H9 (cell line): ENCODE results near the gene CLASP2. TPM values are rescaled to one million over a fixed set of nuclear protein-coding genes. Genes with fewer than 3 reads are reported as not detected.
"Not testable (repeated sequence)": the region's sequence is repeated elsewhere in the genome, so short reads cannot be mapped to it uniquely, and the experiment has no call there.

ENCODE experiments used
- DNase-seq: peaks from one replicate; pipeline ENCODE4 v3.0.0-alpha.2; 2017
- H2AFZ ChIP-seq: one replicate; pipeline ENCODE4 v1.6.1; 2013; ENCODE audit warnings: mild to moderate bottlenecking, low read length, control low read depth, moderate library complexity
- H2AK5ac ChIP-seq: 2 replicates; pipeline ENCODE4 v1.6.1; 2013; ENCODE audit warnings: low read length, control low read depth, mixed read lengths; ENCODE audit not compliant: insufficient read length
- H2BK120ac ChIP-seq: one replicate; pipeline ENCODE4 v1.6.1; 2013; ENCODE audit warnings: low read depth, mild to moderate bottlenecking, low read length, control low read depth, inconsistent platforms; ENCODE audit not compliant: poor library complexity, severe bottlenecking
- H2BK12ac ChIP-seq: 2 replicates; pipeline ENCODE4 v1.6.1; 2013; ENCODE audit warnings: low read length, control low read depth, mixed read lengths, low read depth; ENCODE audit not compliant: insufficient read length
- H2BK15ac ChIP-seq: 2 replicates; pipeline ENCODE4 v1.6.1; 2013; ENCODE audit warnings: low read depth, low read length, control low read depth
- H2BK20ac ChIP-seq: one replicate; pipeline ENCODE4 v1.6.1; 2013; ENCODE audit warnings: low read depth, mild to moderate bottlenecking, low read length, control low read depth, inconsistent platforms; ENCODE audit not compliant: poor library complexity, severe bottlenecking
- H2BK5ac ChIP-seq: 2 replicates; pipeline ENCODE4 v1.6.1; 2013; ENCODE audit warnings: low read length, control low read depth, mixed read lengths; ENCODE audit not compliant: insufficient read length
- H3K14ac ChIP-seq: 2 replicates; pipeline ENCODE4 v1.6.1; 2013; ENCODE audit warnings: low read length, control low read depth; ENCODE audit not compliant: insufficient read depth
- H3K18ac ChIP-seq: 2 replicates; pipeline ENCODE4 v1.6.1; 2013; ENCODE audit warnings: low read depth, mild to moderate bottlenecking, mixed read lengths, low read length, control low read depth; ENCODE audit not compliant: insufficient read length
- H3K23ac ChIP-seq: 2 replicates; pipeline ENCODE4 v1.6.1; 2013; ENCODE audit warnings: low read length, control low read depth, mixed read lengths, low read depth; ENCODE audit not compliant: insufficient read length
- H3K23me2 ChIP-seq: 2 replicates; pipeline ENCODE4 v1.6.1; 2013; ENCODE audit warnings: low read depth, mild to moderate bottlenecking, mixed read lengths, low read length, control low read depth; ENCODE audit not compliant: insufficient read length, poor library complexity, severe bottlenecking
- H3K27ac ChIP-seq: 2 replicates; pipeline ENCODE4 v1.5.1; 2013; ENCODE audit warnings: low read length, control low read depth, mixed read lengths, low read depth; ENCODE audit not compliant: insufficient read length
- H3K27me3 ChIP-seq: 2 replicates; pipeline ENCODE4 v1.6.1; 2013; ENCODE audit warnings: low read length, control low read depth, inconsistent platforms; ENCODE audit not compliant: insufficient read depth
- H3K4ac ChIP-seq: 2 replicates; pipeline ENCODE4 v1.6.1; 2013; ENCODE audit warnings: low read depth, mild to moderate bottlenecking, control low read depth, inconsistent platforms, low read length, moderate library complexity
- H3K4me1 ChIP-seq: 2 replicates; pipeline ENCODE4 v1.6.1; 2013; ENCODE audit warnings: low read length, control low read depth, inconsistent platforms; ENCODE audit not compliant: insufficient read depth
- H3K4me2 ChIP-seq: 2 replicates; pipeline ENCODE4 v1.6.1; 2013; ENCODE audit warnings: low read length, control low read depth, mixed read lengths; ENCODE audit not compliant: insufficient read length, insufficient read depth
- H3K56ac ChIP-seq: 2 replicates; pipeline ENCODE4 v1.6.1; 2013; ENCODE audit warnings: low read depth, mild to moderate bottlenecking, mixed read lengths, low read length, control low read depth; ENCODE audit not compliant: insufficient read length
- H3K79me1 ChIP-seq: 2 replicates; pipeline ENCODE4 v1.6.1; 2013; ENCODE audit warnings: low read depth, mild to moderate bottlenecking, moderate library complexity, low read length, control low read depth, inconsistent platforms; ENCODE audit not compliant: insufficient read depth, poor library complexity, severe bottlenecking
- H3K79me2 ChIP-seq: 2 replicates; pipeline ENCODE4 v1.6.1; 2013; ENCODE audit warnings: low read length, control low read depth, inconsistent platforms; ENCODE audit not compliant: insufficient read depth
- H3K9ac ChIP-seq: 2 replicates; pipeline ENCODE4 v1.6.1; 2013; ENCODE audit warnings: low read length, control low read depth, mixed read lengths; ENCODE audit not compliant: insufficient read length; ENCODE audit errors: extremely low read depth
- H3K9me3 ChIP-seq: one replicate; pipeline ENCODE4 v1.6.1; 2013; ENCODE audit warnings: low read depth, low read length, inconsistent platforms; ENCODE audit not compliant: control insufficient read depth
- H3T11ph ChIP-seq: one replicate; pipeline ENCODE4 v1.6.1; 2013; ENCODE audit warnings: mild to moderate bottlenecking, low read length, control low read depth, inconsistent platforms
- H4K20me1 ChIP-seq: one replicate; pipeline ENCODE4 v1.6.1; 2013; ENCODE audit not compliant: control insufficient read depth, insufficient read length, insufficient read depth
- H4K5ac ChIP-seq: 2 replicates; pipeline ENCODE4 v1.6.1; 2013; ENCODE audit warnings: low read depth, mild to moderate bottlenecking, mixed read lengths, low read length, control low read depth; ENCODE audit not compliant: insufficient read length
- H4K8ac ChIP-seq: replicated peaks from 2 replicates; pipeline ENCODE4 v1.6.1; 2013; ENCODE audit warnings: low read length, control low read depth, mixed read lengths, low read depth; ENCODE audit not compliant: insufficient read length
- H4K91ac ChIP-seq: 2 replicates; pipeline ENCODE4 v1.6.1; 2013; ENCODE audit warnings: low read depth, mild to moderate bottlenecking, moderate library complexity, mixed read lengths, low read length, control low read depth; ENCODE audit not compliant: insufficient read length
- H3K27ac Mint-ChIP-seq, 3 experiments: 2 replicates in 2 of 3; 3 replicates in 1 of 3; pipeline ENCODE4 v1.8.0; 2020 to 2021; ENCODE audit warnings: mixed read lengths in 3 of 3, mild to moderate bottlenecking in 1 of 3, moderate library complexity in 1 of 3
- H3K27me3 Mint-ChIP-seq: 2 replicates; pipeline ENCODE4 v1.8.0; 2021; ENCODE audit warnings: low read depth, mild to moderate bottlenecking, moderate library complexity, mixed read lengths
- H3K36me3 Mint-ChIP-seq, 3 experiments: 2 replicates in 2 of 3; 3 replicates in 1 of 3; pipeline ENCODE4 v1.8.0; 2020 to 2021; ENCODE audit warnings: low read depth in 3 of 3, mixed read lengths in 3 of 3; ENCODE audit not compliant: insufficient read depth in 1 of 3
- H3K4me1 Mint-ChIP-seq, 2 experiments: 2 replicates each; pipeline ENCODE4 v1.8.0; 2020; ENCODE audit warnings: mixed read lengths in 2 of 2
- H3K4me3 Mint-ChIP-seq, 2 experiments: 2 replicates in 1 of 2; 3 replicates in 1 of 2; pipeline ENCODE4 v1.8.0; 2020 to 2021; ENCODE audit warnings: mild to moderate bottlenecking in 2 of 2, mixed read lengths in 2 of 2, moderate library complexity in 1 of 2
- H3K9me3 Mint-ChIP-seq, 2 experiments: 2 replicates in 1 of 2; 3 replicates in 1 of 2; pipeline ENCODE4 v1.8.0; 2020; ENCODE audit warnings: mild to moderate bottlenecking in 2 of 2, mixed read lengths in 2 of 2, moderate library complexity in 1 of 2
- WGBS: extraction: QIAGEN DNeasy Blood & Tissue Kit; methylation state at CpG from one replicate; pipeline ENCODE4 v1.1.7; 2013; ENCODE audit warnings: missing lambda C conversion rate, low lambda C conversion rate, mixed read lengths; ENCODE audit not compliant: insufficient read length; ENCODE audit errors: extremely low coverage; 5-methylcytosine and 5-hydroxymethylcytosine counted together
- total RNA-seq: library from RNA; stranded (reverse); gene quantifications from 2 replicates; pipeline ENCODE4 v1.2.1, GENCODE V29; 2021
- TF ChIP-seq, protein P1 (sequence below): fragments of 200-600 bp; sonication (generic); conservative IDR thresholded peaks from 3 replicates; pipeline ENCODE4 v1.8.0; 2021; ENCODE audit warnings: antibody characterized with exemption, mild to moderate bottlenecking

The CLASP2 gene
- total RNA-seq, 1 experiment from 2014 or later, result 60.5 TPM

GRCh38 chr3:33461097-33461496 is 257.0 kb downstream of the CLASP2 start:
- no peak overlapping the region for H3K27ac Mint-ChIP-seq
- no peak overlapping the region for H3K23ac ChIP-seq
- no peak overlapping the region for H3K27ac ChIP-seq
- H3K4me2 ChIP-seq, result no peak overlapping the region
- no peak overlapping the region for H2AFZ ChIP-seq
- H3K27me3 ChIP-seq, result no peaks in the 10 kb centered on the region
- H3K9me3 ChIP-seq, result peaks cover 17% of the 10 kb centered on the region
- no peak overlapping the region for H3T11ph ChIP-seq
- no CpG with 5 or more reads among the region's 2 CpGs for WGBS
- H4K91ac ChIP-seq, result no peak overlapping the region
- H3K4me1 Mint-ChIP-seq, result peaks cover 10 to 14% of the 10 kb centered on the region in 2 experiments
- no peak overlapping the region for H2BK20ac ChIP-seq
- H4K5ac ChIP-seq, result no peak overlapping the region
- TF ChIP-seq, protein P1, sequence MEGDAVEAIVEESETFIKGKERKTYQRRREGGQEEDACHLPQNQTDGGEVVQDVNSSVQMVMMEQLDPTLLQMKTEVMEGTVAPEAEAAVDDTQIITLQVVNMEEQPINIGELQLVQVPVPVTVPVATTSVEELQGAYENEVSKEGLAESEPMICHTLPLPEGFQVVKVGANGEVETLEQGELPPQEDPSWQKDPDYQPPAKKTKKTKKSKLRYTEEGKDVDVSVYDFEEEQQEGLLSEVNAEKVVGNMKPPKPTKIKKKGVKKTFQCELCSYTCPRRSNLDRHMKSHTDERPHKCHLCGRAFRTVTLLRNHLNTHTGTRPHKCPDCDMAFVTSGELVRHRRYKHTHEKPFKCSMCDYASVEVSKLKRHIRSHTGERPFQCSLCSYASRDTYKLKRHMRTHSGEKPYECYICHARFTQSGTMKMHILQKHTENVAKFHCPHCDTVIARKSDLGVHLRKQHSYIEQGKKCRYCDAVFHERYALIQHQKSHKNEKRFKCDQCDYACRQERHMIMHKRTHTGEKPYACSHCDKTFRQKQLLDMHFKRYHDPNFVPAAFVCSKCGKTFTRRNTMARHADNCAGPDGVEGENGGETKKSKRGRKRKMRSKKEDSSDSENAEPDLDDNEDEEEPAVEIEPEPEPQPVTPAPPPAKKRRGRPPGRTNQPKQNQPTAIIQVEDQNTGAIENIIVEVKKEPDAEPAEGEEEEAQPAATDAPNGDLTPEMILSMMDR, result no peak
- no peak overlapping the region for H2BK15ac ChIP-seq
- no peak overlapping the region for H2AK5ac ChIP-seq
- H3K18ac ChIP-seq, result no peak overlapping the region
- no peak overlapping the region for H3K4ac ChIP-seq
- no peaks in the 10 kb centered on the region for H3K23me2 ChIP-seq
- H3K4me3 Mint-ChIP-seq, result no peak overlapping the region
- no peak overlapping the region for H2BK12ac ChIP-seq
- no peak overlapping the region for H2BK5ac ChIP-seq
- no peaks in the 10 kb centered on the region for H3K27me3 Mint-ChIP-seq
- no peak overlapping the region for H3K56ac ChIP-seq
- no peak overlapping the region for H2BK120ac ChIP-seq
- no peaks in the 10 kb centered on the region for H3K79me1 ChIP-seq
- H4K8ac ChIP-seq, result no peak overlapping the region
- no peak overlapping the region for H3K14ac ChIP-seq
- H4K20me1 ChIP-seq, result no peaks in the 10 kb centered on the region
- no peak for DNase-seq
- no peaks in the 10 kb centered on the region for H3K4me1 ChIP-seq
- H3K79me2 ChIP-seq, result no peaks in the 10 kb centered on the region
- H3K9ac ChIP-seq, result no peak overlapping the region
- peaks cover 13 to 45% (median 42%) of the 10 kb centered on the region in 3 experiments for H3K36me3 Mint-ChIP-seq
- H3K9me3 Mint-ChIP-seq, result peaks cover 9 to 42% of the 10 kb centered on the region in 2 experiments

DNA sequence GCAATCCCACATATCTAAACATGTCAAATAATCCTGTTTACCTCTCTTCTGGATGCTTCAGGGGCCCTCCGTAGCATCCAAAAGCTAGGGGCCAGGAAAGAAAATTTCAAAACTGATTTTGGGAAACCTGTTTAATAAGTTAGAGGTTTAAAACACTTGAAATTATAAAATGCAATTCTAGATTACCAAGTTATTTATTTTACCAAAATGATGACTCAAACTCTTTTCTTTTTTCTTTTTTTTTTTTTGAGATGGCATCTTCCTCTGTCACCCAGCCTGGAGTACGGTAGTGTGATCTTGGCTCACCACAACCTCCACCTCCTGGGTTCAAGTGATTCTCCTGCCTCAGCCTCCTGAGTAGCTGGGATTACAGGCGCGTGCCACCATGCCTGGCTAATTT is 258.5 kb downstream of the CLASP2 start:
- H4K20me1 ChIP-seq, H3T11ph ChIP-seq, H3K27ac ChIP-seq, H3K18ac ChIP-seq, H3K27me3 ChIP-seq, H2AFZ ChIP-seq, H3K4me1 Mint-ChIP-seq, H3K79me1 ChIP-seq, H3K14ac ChIP-seq, H3K56ac ChIP-seq, H3K27me3 Mint-ChIP-seq, DNase-seq, H3K4ac ChIP-seq, H2BK120ac ChIP-seq, H3K9ac ChIP-seq, H3K79me2 ChIP-seq, H3K4me1 ChIP-seq, H3K4me2 ChIP-seq, H2BK5ac ChIP-seq, H2BK20ac ChIP-seq, H3K27ac Mint-ChIP-seq, H4K8ac ChIP-seq, H3K23me2 ChIP-seq, H3K23ac ChIP-seq, H2BK12ac ChIP-seq, H4K91ac ChIP-seq, H2BK15ac ChIP-seq, H2AK5ac ChIP-seq, H3K4me3 Mint-ChIP-seq, H4K5ac ChIP-seq: not testable (repeated sequence)
- peaks cover 17% of the 10 kb centered on the region for H3K9me3 ChIP-seq
- no CpG with 5 or more reads among the region's 4 CpGs for WGBS
- Mint-ChIP-seq H3K9me3 (peaks cover 14 to 52% of the 10 kb centered on the region in 2 experiments), H3K36me3 (peaks cover 21 to 57% (median 53%) of the 10 kb centered on the region in 3 experiments)
